Activated naive CD8-positive, alpha-beta T cell treated with anti-CD3 and anti-CD28 coated beads, Interleukin-2, amount 50 U/mL, for 24 hours (primary cell): ENCODE measurements around the gene NPW.

Source experiments
- ATAC-seq: fragments of 150-1000 bp; cut with Tn5 transposase; one replicate; pipeline ENCODE4 v1.10.0; 2021
- DNase-seq: peaks from one replicate; pipeline ENCODE4 v3.0.0; 2021
- H3K27ac Mint-ChIP-seq: one replicate; pipeline ENCODE4 v1.8.0; 2021; ENCODE audit warnings: mild to moderate bottlenecking, mixed read lengths
- H3K27me3 Mint-ChIP-seq: one replicate; pipeline ENCODE4 v1.8.0; 2021; ENCODE audit warnings: mixed read lengths
- H3K36me3 Mint-ChIP-seq: one replicate; pipeline ENCODE4 v1.8.0; 2021; ENCODE audit warnings: low read depth, mixed read lengths
- H3K4me1 Mint-ChIP-seq: one replicate; pipeline ENCODE4 v1.8.0; 2021; ENCODE audit warnings: mixed read lengths
- H3K4me3 Mint-ChIP-seq: one replicate; pipeline ENCODE4 v1.8.0; 2021; ENCODE audit warnings: mild to moderate bottlenecking, moderate library complexity, mixed read lengths
- H3K9me3 Mint-ChIP-seq: one replicate; pipeline ENCODE4 v1.8.0; 2021; ENCODE audit warnings: mixed read lengths

Gene NPW

GRCh38 chr16:2019518-2019920 is at the start of gene NPW:
Gene NPW (plus strand): TSS chr16:2019785.
- H3K9me3 Mint-ChIP-seq: no peaks in the 10 kb centered on the region
- H3K27me3 Mint-ChIP-seq: peaks cover 32% of the 10 kb centered on the region
- peak within 1 kb of the TSS; percentile 70 for H3K4me3 Mint-ChIP-seq
- no peak within 1 kb of the TSS for H3K27ac Mint-ChIP-seq
- DNase-seq: peak; percentile 54
- peaks cover 19% of the 10 kb centered on the region for H3K4me1 Mint-ChIP-seq
- no peaks in the 10 kb centered on the region for H3K36me3 Mint-ChIP-seq
- peak; percentile 39 for ATAC-seq

GRCh38 chr16:1971796-1972489 is 47.6 kb upstream of the NPW start, which contains the start of gene TBL3:
Gene TBL3 (plus strand): TSS chr16:1972053. CDS start chr16:1972165, 112 bp downstream.
- H3K4me1 Mint-ChIP-seq: peaks cover 23% of the 10 kb centered on the region
- no peaks in the 10 kb centered on the region for H3K9me3 Mint-ChIP-seq
- H3K36me3 Mint-ChIP-seq: peaks cover 24% of the 10 kb centered on the region
- ATAC-seq (peak; percentile 94), DNase-seq (peak; percentile 98)
- peak within 1 kb of the TSS; percentile 99 for H3K4me3 Mint-ChIP-seq
- H3K27ac Mint-ChIP-seq: peak within 1 kb of the TSS; percentile 99
- H3K27me3 Mint-ChIP-seq: no peaks in the 10 kb centered on the region

GRCh38 chr16:1972490-1972877 is 47.1 kb upstream of the NPW start:
- no peak for ATAC-seq

GRCh38 chr16:1973461-1974156 is 46.0 kb upstream of the NPW start:
- Mint-ChIP-seq H3K4me3 (peak overlapping the region; percentile 99), H3K36me3 (peaks cover 29% of the 10 kb centered on the region), H3K9me3 (no peaks in the 10 kb centered on the region), H3K27ac (no peak overlapping the region), H3K4me1 (peaks cover 23% of the 10 kb centered on the region), H3K27me3 (no peaks in the 10 kb centered on the region)
- no peak for ATAC-seq
- DNase-seq: no peak

More at GRCh38 chr16:1972490-1972877, 47.1 kb upstream of the NPW start:
- Mint-ChIP-seq H3K27me3 (no peaks in the 10 kb centered on the region), H3K36me3 (peaks cover 26% of the 10 kb centered on the region), H3K9me3 (no peaks in the 10 kb centered on the region), H3K27ac (peak overlapping the region; percentile 26), H3K4me1 (peaks cover 23% of the 10 kb centered on the region), H3K4me3 (peak overlapping the region; percentile 99)
- DNase-seq: no peak

- H3K4me1 Mint-ChIP-seq: peaks cover 23% of the 10 kb centered on the region
- no peak overlapping the region for H3K27ac Mint-ChIP-seq
- ATAC-seq (no peak), DNase-seq (no peak)
- no peaks in the 10 kb centered on the region for H3K9me3 Mint-ChIP-seq
- H3K27me3 Mint-ChIP-seq: no peaks in the 10 kb centered on the region
- peaks cover 29% of the 10 kb centered on the region for H3K36me3 Mint-ChIP-seq
- H3K4me3 Mint-ChIP-seq: peak overlapping the region; percentile 14
Observed at GRCh38 chr16:1974157-1975070, 45.2 kb upstream of the NPW start.

- H3K36me3 Mint-ChIP-seq: peaks cover 29% of the 10 kb centered on the region
- no peaks in the 10 kb centered on the region for H3K9me3 Mint-ChIP-seq
- no peak for DNase-seq
- no peak for ATAC-seq
- peaks cover 4% of the 10 kb centered on the region for H3K27me3 Mint-ChIP-seq
- peaks cover 23% of the 10 kb centered on the region for H3K4me1 Mint-ChIP-seq
- H3K27ac Mint-ChIP-seq: no peak overlapping the region
- H3K4me3 Mint-ChIP-seq: no peak overlapping the region
Observed at GRCh38 chr16:1975432-1976215, 44.0 kb upstream of the NPW start.

GRCh38 chr16:1976216-1976520 is 43.4 kb upstream of the NPW start:
- Mint-ChIP-seq H3K27me3 (peaks cover 9% of the 10 kb centered on the region), H3K27ac (no peak overlapping the region), H3K4me1 (peaks cover 20% of the 10 kb centered on the region), H3K9me3 (no peaks in the 10 kb centered on the region), H3K4me3 (no peak overlapping the region), H3K36me3 (peaks cover 29% of the 10 kb centered on the region)
- ATAC-seq (no peak), DNase-seq (no peak)

- Mint-ChIP-seq H3K4me1 (peaks cover 15% of the 10 kb centered on the region), H3K36me3 (peaks cover 22% of the 10 kb centered on the region), H3K27me3 (peaks cover 19% of the 10 kb centered on the region), H3K4me3 (no peak overlapping the region), H3K9me3 (no peaks in the 10 kb centered on the region), H3K27ac (no peak overlapping the region)
- DNase-seq (no peak), ATAC-seq (no peak)
Observed at GRCh38 chr16:1976951-1977874, 42.4 kb upstream of the NPW start.

GRCh38 chr16:1977875-1978268 is 41.7 kb upstream of the NPW start:
- H3K9me3 Mint-ChIP-seq: no peaks in the 10 kb centered on the region
- ATAC-seq (no peak), DNase-seq (no peak)
- H3K27me3 Mint-ChIP-seq: peaks cover 26% of the 10 kb centered on the region
- peaks cover 21% of the 10 kb centered on the region for H3K36me3 Mint-ChIP-seq
- H3K27ac Mint-ChIP-seq: no peak overlapping the region
- H3K4me3 Mint-ChIP-seq: no peak overlapping the region
- H3K4me1 Mint-ChIP-seq: peaks cover 11% of the 10 kb centered on the region

- ATAC-seq: no peak
- Mint-ChIP-seq H3K4me3 (no peak overlapping the region), H3K4me1 (peaks cover 8% of the 10 kb centered on the region), H3K27ac (no peak overlapping the region), H3K9me3 (no peaks in the 10 kb centered on the region), H3K27me3 (peaks cover 30% of the 10 kb centered on the region), H3K36me3 (peaks cover 20% of the 10 kb centered on the region)
- DNase-seq: no peak
Observed at GRCh38 chr16:1978476-1979120, 41.0 kb upstream of the NPW start.

- Mint-ChIP-seq H3K27me3 (peaks cover 30% of the 10 kb centered on the region), H3K4me3 (no peak overlapping the region), H3K4me1 (peaks cover 8% of the 10 kb centered on the region), H3K27ac (no peak overlapping the region), H3K36me3 (peaks cover 20% of the 10 kb centered on the region), H3K9me3 (no peaks in the 10 kb centered on the region)
- ATAC-seq: no peak
- peak; percentile 40 for DNase-seq
Observed at GRCh38 chr16:1979271-1980029, 40.1 kb upstream of the NPW start.

- H3K4me1 Mint-ChIP-seq: peaks cover 14% of the 10 kb centered on the region
Observed at GRCh38 chr16:1980030-1980769, 39.4 kb upstream of the NPW start.

More at GRCh38 chr16:1980030-1980769, 39.4 kb upstream of the NPW start:
- no peak overlapping the region for H3K4me3 Mint-ChIP-seq
- no peak for DNase-seq
- peaks cover 15% of the 10 kb centered on the region for H3K36me3 Mint-ChIP-seq
- no peaks in the 10 kb centered on the region for H3K9me3 Mint-ChIP-seq
- H3K27me3 Mint-ChIP-seq: peaks cover 30% of the 10 kb centered on the region
- no peak for ATAC-seq
- H3K27ac Mint-ChIP-seq: no peak overlapping the region
